ENCODE data around the gene PHF21B.

Gene PHF21B

DNA sequence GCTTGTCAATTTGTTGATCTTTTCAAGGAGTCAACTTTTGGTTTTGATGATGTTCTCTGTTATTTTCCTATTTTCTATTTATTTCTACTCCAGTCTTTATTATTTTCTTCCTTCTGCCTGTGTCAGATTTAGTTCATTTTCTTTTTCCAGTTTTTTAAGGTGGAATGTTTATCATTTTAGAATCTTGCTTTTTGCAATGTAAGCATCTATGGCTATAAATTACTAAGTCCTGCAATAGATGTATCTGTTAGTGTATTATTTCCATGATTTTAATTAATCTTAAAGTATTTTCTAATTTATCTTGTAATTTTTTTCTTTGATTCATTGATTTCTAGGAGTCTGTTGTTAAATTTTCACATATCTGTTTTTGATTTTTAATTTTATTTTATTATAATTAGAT is 175.7 kb downstream of the PHF21B start:
- H3K4me3 ChIP-seq (replicated peaks in 1 of 2; ENCODE audit: low read depth in 2 of 2, low read length in 2 of 2), result no peak overlapping the region
- TF ChIP-seq, protein P1, sequence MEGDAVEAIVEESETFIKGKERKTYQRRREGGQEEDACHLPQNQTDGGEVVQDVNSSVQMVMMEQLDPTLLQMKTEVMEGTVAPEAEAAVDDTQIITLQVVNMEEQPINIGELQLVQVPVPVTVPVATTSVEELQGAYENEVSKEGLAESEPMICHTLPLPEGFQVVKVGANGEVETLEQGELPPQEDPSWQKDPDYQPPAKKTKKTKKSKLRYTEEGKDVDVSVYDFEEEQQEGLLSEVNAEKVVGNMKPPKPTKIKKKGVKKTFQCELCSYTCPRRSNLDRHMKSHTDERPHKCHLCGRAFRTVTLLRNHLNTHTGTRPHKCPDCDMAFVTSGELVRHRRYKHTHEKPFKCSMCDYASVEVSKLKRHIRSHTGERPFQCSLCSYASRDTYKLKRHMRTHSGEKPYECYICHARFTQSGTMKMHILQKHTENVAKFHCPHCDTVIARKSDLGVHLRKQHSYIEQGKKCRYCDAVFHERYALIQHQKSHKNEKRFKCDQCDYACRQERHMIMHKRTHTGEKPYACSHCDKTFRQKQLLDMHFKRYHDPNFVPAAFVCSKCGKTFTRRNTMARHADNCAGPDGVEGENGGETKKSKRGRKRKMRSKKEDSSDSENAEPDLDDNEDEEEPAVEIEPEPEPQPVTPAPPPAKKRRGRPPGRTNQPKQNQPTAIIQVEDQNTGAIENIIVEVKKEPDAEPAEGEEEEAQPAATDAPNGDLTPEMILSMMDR (IDR thresholded peaks at IDR 0.05; ENCODE audit: low read depth, low read length), result no peak
- DNase-seq (ENCODE audit: low read depth in 2 of 2), result no peak

DNA sequence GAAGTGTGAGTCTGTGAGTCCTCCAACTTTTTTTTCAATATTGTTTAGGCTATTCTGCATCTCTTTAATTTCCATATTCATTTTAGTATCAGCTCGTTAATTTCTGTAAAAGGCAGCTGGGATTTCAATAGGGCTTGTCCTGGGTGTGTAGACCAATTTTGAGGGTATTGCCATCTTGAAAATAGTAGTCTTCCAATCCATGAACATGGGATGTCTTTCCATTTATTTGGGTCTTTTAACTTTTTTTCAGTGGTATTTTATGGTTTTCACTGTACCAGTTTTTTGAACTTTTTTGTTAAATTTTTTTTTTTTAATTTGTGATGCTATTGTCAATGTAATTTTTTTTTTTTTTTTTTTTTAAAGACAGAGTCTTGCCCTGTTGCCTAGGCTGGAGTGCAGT is 177.9 kb downstream of the PHF21B start:
- TF ChIP-seq, protein P1 (IDR thresholded peaks at IDR 0.05; ENCODE audit: low read depth, low read length), result no peak
- DNase-seq (ENCODE audit: low read depth in 2 of 2), result no peak
- H3K4me3 ChIP-seq (replicated peaks in 1 of 2; ENCODE audit: low read depth in 2 of 2, low read length in 2 of 2), result no peak overlapping the region
